Measurements from ENCODE around the gene MOCS3. TPM values are rescaled to one million over a fixed set of nuclear protein-coding genes. Genes with fewer than 3 reads are reported as not detected.

MOCS3 gene
- total and polyA plus RNA-seq, 2 of the 13 experiments (the other 11 are each of a cell fraction or from before 2014, with no cell fraction given) = 3.7 to 8.4 TPM

- TF ChIP-seq, protein P1, sequence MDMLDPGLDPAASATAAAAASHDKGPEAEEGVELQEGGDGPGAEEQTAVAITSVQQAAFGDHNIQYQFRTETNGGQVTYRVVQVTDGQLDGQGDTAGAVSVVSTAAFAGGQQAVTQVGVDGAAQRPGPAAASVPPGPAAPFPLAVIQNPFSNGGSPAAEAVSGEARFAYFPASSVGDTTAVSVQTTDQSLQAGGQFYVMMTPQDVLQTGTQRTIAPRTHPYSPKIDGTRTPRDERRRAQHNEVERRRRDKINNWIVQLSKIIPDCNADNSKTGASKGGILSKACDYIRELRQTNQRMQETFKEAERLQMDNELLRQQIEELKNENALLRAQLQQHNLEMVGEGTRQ (IDR thresholded peaks at IDR 0.05; ENCODE audit: low read depth, low read length) = no peak
- TF ChIP-seq, protein P1 (CRISPR knock-in tag; IDR thresholded peaks at IDR 0.05; ENCODE audit: borderline replicate concordance) = no peak
- TF ChIP-seq KMT2A (CRISPR knock-in tag; IDR thresholded peaks at IDR 0.05) = no peak; the same call in 1 of the 2 replicates
- TF ChIP-seq, protein P2, sequence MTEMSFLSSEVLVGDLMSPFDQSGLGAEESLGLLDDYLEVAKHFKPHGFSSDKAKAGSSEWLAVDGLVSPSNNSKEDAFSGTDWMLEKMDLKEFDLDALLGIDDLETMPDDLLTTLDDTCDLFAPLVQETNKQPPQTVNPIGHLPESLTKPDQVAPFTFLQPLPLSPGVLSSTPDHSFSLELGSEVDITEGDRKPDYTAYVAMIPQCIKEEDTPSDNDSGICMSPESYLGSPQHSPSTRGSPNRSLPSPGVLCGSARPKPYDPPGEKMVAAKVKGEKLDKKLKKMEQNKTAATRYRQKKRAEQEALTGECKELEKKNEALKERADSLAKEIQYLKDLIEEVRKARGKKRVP (CRISPR knock-in tag; IDR thresholded peaks at IDR 0.05) = peak in 1 of 2 experiments; percentile 68; a peak in 2 of 4 replicates
- TF ChIP-seq TOPORS (CRISPR knock-in tag; IDR thresholded peaks at IDR 0.05) = 0 out of 2 replicates have a peak, but pooled peaks have one; percentile 61
- 0 out of 2 replicates have a peak, but pooled peaks have one; percentile 18 for TF ChIP-seq ZNF354B (CRISPR knock-in tag; IDR thresholded peaks at IDR 0.05)
- peak; percentile 46 for TF ChIP-seq TBL1XR1 (IDR thresholded peaks at IDR 0.05; ENCODE audit: borderline replicate concordance, low read length, partially characterized antibody)
- TF ChIP-seq, protein P3, sequence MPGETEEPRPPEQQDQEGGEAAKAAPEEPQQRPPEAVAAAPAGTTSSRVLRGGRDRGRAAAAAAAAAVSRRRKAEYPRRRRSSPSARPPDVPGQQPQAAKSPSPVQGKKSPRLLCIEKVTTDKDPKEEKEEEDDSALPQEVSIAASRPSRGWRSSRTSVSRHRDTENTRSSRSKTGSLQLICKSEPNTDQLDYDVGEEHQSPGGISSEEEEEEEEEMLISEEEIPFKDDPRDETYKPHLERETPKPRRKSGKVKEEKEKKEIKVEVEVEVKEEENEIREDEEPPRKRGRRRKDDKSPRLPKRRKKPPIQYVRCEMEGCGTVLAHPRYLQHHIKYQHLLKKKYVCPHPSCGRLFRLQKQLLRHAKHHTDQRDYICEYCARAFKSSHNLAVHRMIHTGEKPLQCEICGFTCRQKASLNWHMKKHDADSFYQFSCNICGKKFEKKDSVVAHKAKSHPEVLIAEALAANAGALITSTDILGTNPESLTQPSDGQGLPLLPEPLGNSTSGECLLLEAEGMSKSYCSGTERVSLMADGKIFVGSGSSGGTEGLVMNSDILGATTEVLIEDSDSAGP (CRISPR knock-in tag; IDR thresholded peaks at IDR 0.05; ENCODE audit: borderline replicate concordance) = 0 out of 2 replicates have a peak, but pooled peaks have one; percentile 12
- peak; percentile 65; the same call in 1 of the 2 replicates for TF ChIP-seq SOX5 (CRISPR knock-in tag; IDR thresholded peaks at IDR 0.05; ENCODE audit: borderline replicate concordance)
- 0 out of 2 replicates have a peak, but pooled peaks have one; percentile 47 for TF ChIP-seq IKZF5 (CRISPR knock-in tag; IDR thresholded peaks at IDR 0.05)
- 0 out of 2 replicates have a peak, but pooled peaks have one; percentile 45 for TF ChIP-seq ZSCAN25 (CRISPR knock-in tag; IDR thresholded peaks at IDR 0.05)
- TF ChIP-seq ZNF431 (CRISPR knock-in tag; IDR thresholded peaks at IDR 0.05; ENCODE audit: borderline replicate concordance, low read depth) = no peak
- peak; percentile 1; the same call in 1 of the 2 replicates for TF ChIP-seq RBFOX2 (IDR thresholded peaks at IDR 0.05; ENCODE audit: low read depth, low read length)
- TF ChIP-seq RBM39 (IDR thresholded peaks at IDR 0.05; ENCODE audit: low read depth, low read length, poor library complexity, severe bottlenecking) = peak; percentile 96
- TF ChIP-seq MED1 (CRISPR knock-in tag; IDR thresholded peaks at IDR 0.05) = peak; percentile 32
- TF ChIP-seq, protein P4, sequence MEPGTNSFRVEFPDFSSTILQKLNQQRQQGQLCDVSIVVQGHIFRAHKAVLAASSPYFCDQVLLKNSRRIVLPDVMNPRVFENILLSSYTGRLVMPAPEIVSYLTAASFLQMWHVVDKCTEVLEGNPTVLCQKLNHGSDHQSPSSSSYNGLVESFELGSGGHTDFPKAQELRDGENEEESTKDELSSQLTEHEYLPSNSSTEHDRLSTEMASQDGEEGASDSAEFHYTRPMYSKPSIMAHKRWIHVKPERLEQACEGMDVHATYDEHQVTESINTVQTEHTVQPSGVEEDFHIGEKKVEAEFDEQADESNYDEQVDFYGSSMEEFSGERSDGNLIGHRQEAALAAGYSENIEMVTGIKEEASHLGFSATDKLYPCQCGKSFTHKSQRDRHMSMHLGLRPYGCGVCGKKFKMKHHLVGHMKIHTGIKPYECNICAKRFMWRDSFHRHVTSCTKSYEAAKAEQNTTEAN (CRISPR knock-in tag; conservative IDR thresholded peaks at IDR 0.05) = peak; percentile 22; the same call in 1 of the 2 replicates
- TF ChIP-seq ZBTB25 (CRISPR knock-in tag; IDR thresholded peaks at IDR 0.05) = peak; percentile 78
- TF ChIP-seq SOX13 (IDR thresholded peaks at IDR 0.05) = peak; percentile 11; the same call in 1 of the 2 replicates
- TF ChIP-seq SOX13 (CRISPR knock-in tag; conservative IDR thresholded peaks at IDR 0.05 in 1 of 2, IDR thresholded peaks at IDR 0.05 in 1 of 2) = peak; percentile 66 to 82; a peak in 2 of 4 replicates
These were observed 27.2 kb upstream of the MOCS3 start, which contains the start of gene ADNP (continued) for GRCh38 chr20:50931306-50932015.

Measured in HepG2 (cell line).